Measurements from ENCODE around the gene HHIPL1. TPM values are rescaled to one million over a fixed set of nuclear protein-coding genes. Genes with fewer than 3 reads are reported as not detected.

The HHIPL1 gene
- total RNA-seq, 1 donor from 2014 or later = 0.79 TPM

Other genes with a start within 250 kb of the HHIPL1 start
- 38.4 and 57.9 TPM in 2 replicates for gene SETD3, start 164.3 kb upstream of the HHIPL1 start, total RNA-seq
- gene CCNK, start 163.7 kb upstream of the HHIPL1 start, total RNA-seq = 25.6 and 28.1 TPM in 2 replicates
- 1.6 and 2.8 TPM in 2 replicates for gene CCDC85C, start 40.9 kb upstream of the HHIPL1 start, total RNA-seq
- under 0.01 TPM in 2 replicates for gene CYP46A1, start 39.2 kb downstream of the HHIPL1 start, total RNA-seq
- gene EML1, start 148.3 kb downstream of the HHIPL1 start, total RNA-seq = 17.9 and 21.1 TPM in 2 replicates